Measurements from ENCODE around the gene TCAP. TPM values are rescaled to one million over a fixed set of nuclear protein-coding genes. Genes with fewer than 3 reads are reported as not detected.
"Not testable (repeated sequence)": the region's sequence is repeated elsewhere in the genome, so short reads cannot be mapped to it uniquely, and the experiment has no call there.

TCAP gene
- total and polyA plus RNA-seq, 8 donors: 0.88 to 14.1 (median 2.2) TPM; not detected in 2

DNA sequence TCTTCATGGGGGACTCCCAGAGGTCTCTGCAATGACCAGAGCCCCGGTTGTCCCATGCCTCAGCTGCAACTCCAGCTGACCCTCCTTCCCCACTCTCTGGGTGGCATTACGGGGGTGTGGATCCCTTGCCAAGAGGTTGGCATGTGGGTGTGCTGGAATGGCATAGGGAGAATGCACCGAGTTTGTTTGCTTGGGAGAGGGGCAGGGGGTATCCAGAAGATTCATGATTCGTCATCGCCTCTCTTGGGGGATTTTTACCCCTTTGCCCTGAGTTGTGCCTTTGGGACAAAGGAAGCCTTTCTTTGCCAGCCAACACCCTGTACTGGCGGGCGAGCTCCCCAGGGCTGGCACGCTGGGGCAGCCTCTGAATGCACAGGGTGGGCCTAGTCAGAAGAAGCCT is 41.2 kb downstream of the TCAP start:
- Histone ChIP-seq H3K9me3 (no peaks in the 10 kb centered on the region), H3K36me3 (peaks cover 22 to 49% (median 45%) of the 10 kb centered on the region in 4 donors), H3K4me3 (no peak overlapping the region), H3K27ac (peak overlapping the region; percentile 85 to 95 (median 92)), H3K27me3 (peaks cover 0 to under 1% (median 0%) of the 10 kb centered on the region in 3 donors), H3K4me1 (peaks cover 52 to 72% (median 62%) of the 10 kb centered on the region in 4 donors)
- DNase-seq: no peak
- intact Hi-C loops (cut with DNase I; ENCODE audit: low total_unique reads): no loop called here
- WGBS, 5 donors: 29 to 54% (median 45%) methylated on average over 8 of the region's 8 CpGs
- TF ChIP-seq POLR2AphosphoS5 (IDR thresholded peaks at IDR 0.05) (no peak), EP300 (IDR thresholded peaks at IDR 0.05) (no peak), CTCF (IDR thresholded peaks at IDR 0.05) (no peak), POLR2A (IDR thresholded peaks at IDR 0.05) (no peak)

DNA sequence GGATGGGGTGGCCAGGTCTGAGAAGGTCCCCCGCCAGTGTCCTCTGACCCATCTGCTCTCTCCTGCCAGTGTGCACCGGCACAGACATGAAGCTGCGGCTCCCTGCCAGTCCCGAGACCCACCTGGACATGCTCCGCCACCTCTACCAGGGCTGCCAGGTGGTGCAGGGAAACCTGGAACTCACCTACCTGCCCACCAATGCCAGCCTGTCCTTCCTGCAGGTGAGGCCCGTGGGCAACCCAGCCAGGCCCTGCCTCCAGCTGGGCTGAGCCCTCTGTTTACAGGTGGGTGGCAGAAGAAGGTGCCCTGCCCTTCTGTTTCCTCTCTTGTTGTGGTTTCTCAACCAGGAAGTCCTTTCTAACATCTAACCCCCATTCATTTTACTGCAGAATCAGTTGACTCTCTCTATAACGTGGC is 41.8 kb downstream of the TCAP start:
- Histone ChIP-seq H3K4me3 (no peak overlapping the region), H3K4me1 (peaks cover 48 to 66% (median 56%) of the 10 kb centered on the region in 4 donors), H3K27ac (peak overlapping the region; percentile 85 to 95 (median 92)), H3K9me3 (no peaks in the 10 kb centered on the region), H3K36me3 (peaks cover 28 to 54% (median 51%) of the 10 kb centered on the region in 4 donors), H3K27me3 (no peaks in the 10 kb centered on the region)
- intact Hi-C loops (cut with DNase I; ENCODE audit: low total_unique reads): no loop called here
- TF ChIP-seq EP300 (IDR thresholded peaks at IDR 0.05) (no peak), POLR2AphosphoS5 (IDR thresholded peaks at IDR 0.05) (peak in 1 of 3 donors; percentile 35)
- WGBS, 5 donors: 33 to 65% (median 50%) methylated on average over 3 to 7 of the region's 7 CpGs
- DNase-seq: peak in 1 of 2 donors; percentile 50

DNA sequence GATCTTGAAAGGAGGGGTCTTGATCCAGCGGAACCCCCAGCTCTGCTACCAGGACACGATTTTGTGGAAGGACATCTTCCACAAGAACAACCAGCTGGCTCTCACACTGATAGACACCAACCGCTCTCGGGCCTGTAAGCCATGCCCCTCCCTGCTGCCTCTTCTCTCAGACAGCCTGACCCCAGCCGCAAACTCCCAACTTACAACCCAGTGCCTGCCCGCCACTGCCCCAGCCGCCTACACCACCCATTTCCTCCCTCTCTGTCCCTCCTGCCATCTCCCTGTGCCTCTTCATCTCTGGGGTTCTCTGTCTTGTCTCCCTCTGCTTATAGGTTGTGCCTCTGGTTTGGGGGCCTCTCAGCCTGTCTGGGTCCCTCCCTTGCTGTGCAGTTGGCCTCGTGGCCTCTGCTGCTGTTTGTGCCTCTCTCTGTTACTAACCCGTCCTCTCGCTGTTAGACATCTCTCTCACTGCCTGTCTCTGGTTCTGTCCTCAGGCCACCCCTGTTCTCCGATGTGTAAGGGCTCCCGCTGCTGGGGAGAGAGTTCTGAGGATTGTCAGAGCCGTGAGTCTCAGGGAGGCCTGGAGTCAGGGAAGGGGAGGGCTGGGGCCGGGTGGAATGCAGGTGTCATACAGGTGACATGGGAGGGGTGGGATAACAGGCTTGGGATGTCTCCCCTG is 44.3 kb downstream of the TCAP start:
- no peak overlapping the region for H3K27ac ChIP-seq
- TF ChIP-seq POLR2AphosphoS5 (IDR thresholded peaks at IDR 0.05) (no peak), CTCF (IDR thresholded peaks at IDR 0.05) (no peak), EP300 (IDR thresholded peaks at IDR 0.05) (no peak), POLR2A (IDR thresholded peaks at IDR 0.05) (no peak)
- DNase-seq: no peak
- no peak overlapping the region for H3K4me3 ChIP-seq
- intact Hi-C loops (cut with DNase I; ENCODE audit: low total_unique reads): no loop called here
- 85 to 90% (median 87%) methylated on average over 13 to 14 of the region's 14 CpGs for WGBS, 5 donors
- H3K36me3 ChIP-seq: peaks cover 31 to 80% (median 76%) of the 10 kb centered on the region in 4 donors
- no peaks in the 10 kb centered on the region for H3K9me3 ChIP-seq
- H3K27me3 ChIP-seq: no peaks in the 10 kb centered on the region
- H3K4me1 ChIP-seq: peaks cover 25 to 41% (median 32%) of the 10 kb centered on the region in 4 donors

DNA sequence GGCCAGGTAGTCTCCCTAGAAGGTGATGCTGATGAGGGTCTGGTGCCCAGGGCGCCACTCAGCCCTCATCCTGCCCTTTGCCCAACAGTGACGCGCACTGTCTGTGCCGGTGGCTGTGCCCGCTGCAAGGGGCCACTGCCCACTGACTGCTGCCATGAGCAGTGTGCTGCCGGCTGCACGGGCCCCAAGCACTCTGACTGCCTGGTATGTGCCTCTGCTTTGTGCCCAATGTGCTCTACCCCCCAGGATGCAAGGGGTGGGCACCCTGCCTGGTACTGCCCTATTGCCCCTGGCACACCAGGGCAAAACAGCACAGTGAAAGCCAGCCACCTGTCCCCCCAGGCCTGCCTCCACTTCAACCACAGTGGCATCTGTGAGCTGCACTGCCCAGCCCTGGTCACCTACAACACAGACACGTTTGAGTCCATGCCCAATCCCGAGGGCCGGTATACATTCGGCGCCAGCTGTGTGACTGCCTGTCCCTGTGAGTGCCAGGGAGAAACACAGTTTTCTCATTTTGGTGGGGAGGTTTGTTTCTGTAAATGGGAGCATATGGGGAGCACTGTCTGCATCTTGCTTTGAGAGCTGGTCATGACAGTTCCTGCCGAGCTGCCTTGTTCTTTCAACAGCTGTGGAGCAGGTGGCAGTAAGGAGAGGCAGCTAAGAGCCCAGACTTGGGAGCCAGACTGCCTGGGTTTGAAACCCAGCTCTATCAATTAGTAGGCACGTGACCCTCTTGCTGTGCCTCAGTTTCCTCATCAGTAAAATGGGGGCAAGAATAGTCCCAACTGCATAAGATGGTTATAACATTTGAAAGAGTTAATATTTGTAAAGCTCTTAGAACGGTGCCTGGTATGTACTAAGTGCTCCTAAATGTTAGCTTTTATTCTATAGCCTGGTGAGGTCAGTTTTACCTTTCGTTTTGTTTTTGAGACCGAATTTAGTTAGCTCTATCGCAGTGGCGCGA is 45.1 kb downstream of the TCAP start:
- peaks cover 37 to 88% (median 82%) of the 10 kb centered on the region in 4 donors for H3K36me3 ChIP-seq

DNA sequence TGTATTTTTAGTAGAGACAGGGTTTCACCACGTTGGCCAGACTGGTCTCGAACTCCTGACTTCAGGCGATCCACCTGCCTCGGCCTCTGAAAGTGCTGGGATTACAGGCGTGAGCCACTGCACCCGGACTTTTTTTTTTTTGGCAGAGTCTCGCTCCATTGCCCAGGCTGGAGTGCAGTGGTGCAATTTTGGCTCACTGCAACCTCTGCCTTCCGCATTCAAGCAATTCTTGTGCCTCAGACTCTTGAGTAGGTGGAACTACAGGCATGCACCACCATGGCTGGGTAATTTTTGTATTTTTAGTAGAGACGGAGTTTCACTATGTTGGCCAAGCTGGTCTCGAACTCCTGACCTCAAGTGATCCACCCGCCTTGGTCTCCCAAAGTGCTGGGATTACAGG is 45.9 kb downstream of the TCAP start:
- H3K27ac ChIP-seq; intact Hi-C loops (cut with DNase I; ENCODE audit: low total_unique reads); DNase-seq; H3K4me3 ChIP-seq; H3K9me3 ChIP-seq; H3K27me3 ChIP-seq: not testable (repeated sequence)
- Histone ChIP-seq H3K36me3 (peaks cover 39 to 96% (median 90%) of the 10 kb centered on the region in 4 donors), H3K4me1 (peaks cover 15 to 35% (median 25%) of the 10 kb centered on the region in 4 donors)
- WGBS, 5 donors: 85 to 92% (median 91%) methylated on average over 11 of the region's 11 CpGs

More for the DNA sequence above, 45.1 kb downstream of the TCAP start:
- 89 to 94% (median 92%) methylated on average over 17 to 20 of the region's 20 CpGs for WGBS, 5 donors
- peaks cover 17 to 34% (median 27%) of the 10 kb centered on the region in 4 donors for H3K4me1 ChIP-seq
- DNase-seq: no peak
- no peaks in the 10 kb centered on the region for H3K9me3 ChIP-seq
- H3K4me3 ChIP-seq: no peak overlapping the region
- H3K27me3 ChIP-seq: no peaks in the 10 kb centered on the region
- no peak for TF ChIP-seq CTCF (IDR thresholded peaks at IDR 0.05)
- TF ChIP-seq POLR2A (IDR thresholded peaks at IDR 0.05): no peak
- no peak for TF ChIP-seq POLR2AphosphoS5 (IDR thresholded peaks at IDR 0.05)
- TF ChIP-seq EP300 (IDR thresholded peaks at IDR 0.05): no peak
- intact Hi-C loops (cut with DNase I; ENCODE audit: low total_unique reads): no loop called here
- no peak overlapping the region for H3K27ac ChIP-seq
